ENCODE measurements around the gene PRC1. TPM values are rescaled to one million over a fixed set of nuclear protein-coding genes. Genes with fewer than 3 reads are reported as not detected.

PRC1 gene
- total RNA-seq, 2 experiments from 2014 or later: 149 to 224 TPM

DNA sequence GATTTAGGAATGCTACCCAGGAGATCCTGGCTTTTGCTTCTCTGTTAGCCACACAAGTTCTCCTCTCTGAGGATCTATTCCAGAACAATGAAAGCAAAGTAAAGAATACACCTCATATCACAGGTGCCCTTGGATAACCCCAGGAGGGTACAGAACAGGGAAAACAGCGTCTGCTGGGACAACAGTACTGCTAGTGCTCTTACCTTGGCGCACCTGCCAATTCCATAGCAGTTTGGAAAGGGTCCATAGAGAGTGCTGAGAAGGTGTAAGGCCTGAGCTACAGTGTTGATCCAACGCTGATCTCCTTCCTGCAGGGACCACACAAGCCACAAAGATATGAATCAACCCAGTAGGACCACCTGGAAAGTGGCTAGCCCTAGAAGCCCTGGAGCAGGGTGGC is 12.9 kb upstream of the PRC1 start:
- Histone ChIP-seq H3K4me3 (ENCODE audit: low read depth, low read length, poor library complexity, severe bottlenecking) (no peak overlapping the region), H3K9me2 (ENCODE audit: insufficient read depth, low read length) (no peaks in the 10 kb centered on the region), H3K27ac (ENCODE audit: low read depth, low read length, poor library complexity, severe bottlenecking) (no peak overlapping the region), H2AFZ (ENCODE audit: low read length) (no peak overlapping the region), H4K20me1 (ENCODE audit: insufficient read depth, low read length) (no peaks in the 10 kb centered on the region), H3K36me3 (ENCODE audit: insufficient read depth, low read length) (peaks cover 40% of the 10 kb centered on the region), H3K4me2 (ENCODE audit: low read length) (no peak overlapping the region), H3K9me3 (ENCODE audit: low read length) (no peaks in the 10 kb centered on the region), H3K4me1 (ENCODE audit: insufficient read depth, low read length, poor library complexity, severe bottlenecking) (no peaks in the 10 kb centered on the region), H3K79me2 (ENCODE audit: insufficient read depth, low read depth, low read length) (no peaks in the 10 kb centered on the region)
- TF ChIP-seq, protein P1, sequence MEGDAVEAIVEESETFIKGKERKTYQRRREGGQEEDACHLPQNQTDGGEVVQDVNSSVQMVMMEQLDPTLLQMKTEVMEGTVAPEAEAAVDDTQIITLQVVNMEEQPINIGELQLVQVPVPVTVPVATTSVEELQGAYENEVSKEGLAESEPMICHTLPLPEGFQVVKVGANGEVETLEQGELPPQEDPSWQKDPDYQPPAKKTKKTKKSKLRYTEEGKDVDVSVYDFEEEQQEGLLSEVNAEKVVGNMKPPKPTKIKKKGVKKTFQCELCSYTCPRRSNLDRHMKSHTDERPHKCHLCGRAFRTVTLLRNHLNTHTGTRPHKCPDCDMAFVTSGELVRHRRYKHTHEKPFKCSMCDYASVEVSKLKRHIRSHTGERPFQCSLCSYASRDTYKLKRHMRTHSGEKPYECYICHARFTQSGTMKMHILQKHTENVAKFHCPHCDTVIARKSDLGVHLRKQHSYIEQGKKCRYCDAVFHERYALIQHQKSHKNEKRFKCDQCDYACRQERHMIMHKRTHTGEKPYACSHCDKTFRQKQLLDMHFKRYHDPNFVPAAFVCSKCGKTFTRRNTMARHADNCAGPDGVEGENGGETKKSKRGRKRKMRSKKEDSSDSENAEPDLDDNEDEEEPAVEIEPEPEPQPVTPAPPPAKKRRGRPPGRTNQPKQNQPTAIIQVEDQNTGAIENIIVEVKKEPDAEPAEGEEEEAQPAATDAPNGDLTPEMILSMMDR (conservative IDR thresholded peaks at IDR 0.05; ENCODE audit: low read length): no peak
- no peak for TF ChIP-seq EZH2phosphoT487 (IDR thresholded peaks at IDR 0.05; ENCODE audit: borderline replicate concordance, low read depth, low read length)
- ChIA-PET CTCF (ENCODE audit: unreplicated experiment) (no interaction called here), POLR2A (interaction anchor here (0.6 to 2.3 kb wide), 2 partner anchors 14 to 218 kb away, joined by 3 to 9 read pairs; partner anchors contain the start of gene VPS33B)
- intact Hi-C loops (cut with micrococcal nuclease; ENCODE audit: unreplicated experiment): no loop called here
- BruUV-seq (replicated peaks): no TSS peak
- no peak for DNase-seq (ENCODE audit: low spot score)

GRCh38 chr15:91001209-91001608 is 6.9 kb upstream of the PRC1 start:
- H3K4me2 ChIP-seq (ENCODE audit: low read length): no peak overlapping the region
- H3K27ac ChIP-seq (ENCODE audit: low read depth, low read length, poor library complexity, severe bottlenecking): no peak overlapping the region
- TF ChIP-seq, protein P1 (conservative IDR thresholded peaks at IDR 0.05; ENCODE audit: low read length): no peak
- TF ChIP-seq EZH2phosphoT487 (IDR thresholded peaks at IDR 0.05; ENCODE audit: borderline replicate concordance, low read depth, low read length): no peak

GRCh38 chr15:90998737-90999136 is 4.4 kb upstream of the PRC1 start:
- Histone ChIP-seq H3K9me2 (ENCODE audit: insufficient read depth, low read length) (no peaks in the 10 kb centered on the region), H3K9me3 (ENCODE audit: low read length) (no peaks in the 10 kb centered on the region), H3K4me1 (ENCODE audit: insufficient read depth, low read length, poor library complexity, severe bottlenecking) (peaks cover 7% of the 10 kb centered on the region), H4K20me1 (ENCODE audit: insufficient read depth, low read length) (no peaks in the 10 kb centered on the region), H3K27ac (ENCODE audit: low read depth, low read length, poor library complexity, severe bottlenecking) (no peak overlapping the region), H3K4me2 (ENCODE audit: low read length) (no peak overlapping the region), H2AFZ (ENCODE audit: low read length) (no peak overlapping the region), H3K79me2 (ENCODE audit: insufficient read depth, low read depth, low read length) (peaks cover 27% of the 10 kb centered on the region), H3K4me3 (ENCODE audit: low read depth, low read length, poor library complexity, severe bottlenecking) (no peak overlapping the region), H3K36me3 (ENCODE audit: insufficient read depth, low read length) (peaks cover 51% of the 10 kb centered on the region)
- BruUV-seq (replicated peaks): no TSS peak
- no peak for TF ChIP-seq EZH2phosphoT487 (IDR thresholded peaks at IDR 0.05; ENCODE audit: borderline replicate concordance, low read depth, low read length)
- TF ChIP-seq, protein P1 (conservative IDR thresholded peaks at IDR 0.05; ENCODE audit: low read length): no peak
- POLR2A ChIA-PET: no interaction called here
- no peak for DNase-seq (ENCODE audit: low spot score)
- CTCF ChIA-PET (ENCODE audit: unreplicated experiment): no interaction called here
- intact Hi-C loops (cut with micrococcal nuclease; ENCODE audit: unreplicated experiment): loop anchor here (10.0 kb wide), 1 partner anchor 764 kb away; the partner anchor contains the start of genes CIB1 and GDPGP1

More at GRCh38 chr15:91001209-91001608, 6.9 kb upstream of the PRC1 start:
- POLR2A ChIA-PET: no interaction called here
- CTCF ChIA-PET (ENCODE audit: unreplicated experiment): no interaction called here
- peaks cover 6% of the 10 kb centered on the region; the same call in 1 of the 2 replicates for H3K79me2 ChIP-seq (ENCODE audit: insufficient read depth, low read depth, low read length)
- H2AFZ ChIP-seq (ENCODE audit: low read length): no peak overlapping the region
- H4K20me1 ChIP-seq (ENCODE audit: insufficient read depth, low read length): no peaks in the 10 kb centered on the region
- peaks cover 64% of the 10 kb centered on the region for H3K36me3 ChIP-seq (ENCODE audit: insufficient read depth, low read length)
- no peaks in the 10 kb centered on the region for H3K4me1 ChIP-seq (ENCODE audit: insufficient read depth, low read length, poor library complexity, severe bottlenecking)
- H3K9me3 ChIP-seq (ENCODE audit: low read length): no peaks in the 10 kb centered on the region
- DNase-seq (ENCODE audit: low spot score): no peak
- no peak overlapping the region for H3K4me3 ChIP-seq (ENCODE audit: low read depth, low read length, poor library complexity, severe bottlenecking)
- H3K9me2 ChIP-seq (ENCODE audit: insufficient read depth, low read length): no peaks in the 10 kb centered on the region
- no TSS peak for BruUV-seq (replicated peaks)
- intact Hi-C loops (cut with micrococcal nuclease; ENCODE audit: unreplicated experiment): no loop called here

Data from OCI-LY7 (cell line).